Ascending aorta (tissue), 2 donors: ENCODE data around the gene DGKD. TPM values are rescaled to one million over a fixed set of nuclear protein-coding genes. Genes with fewer than 3 reads are reported as not detected.

Experiments
- DNase-seq, 2 donors: peaks; one replicate each; pipeline ENCODE4 v3.0.0-alpha.2; 2019; ENCODE audit warnings: low spot score in 2 of 2
- H3K27ac ChIP-seq, 2 donors: fragments of 200-600 bp; sonication (generic); one replicate each; pipeline ENCODE4 v1.5.1; 2016 to 2017; ENCODE audit warnings: mild to moderate bottlenecking in 1 of 2
- H3K27me3 ChIP-seq: fragments of 200-600 bp; sonication (generic); one replicate; pipeline ENCODE4 v1.5.1; 2017
- H3K36me3 ChIP-seq, 2 donors: fragments of 200-600 bp; sonication (generic); one replicate each; pipeline ENCODE4 v1.5.1; 2016
- H3K4me1 ChIP-seq, 2 donors: fragments of 200-600 bp; sonication (generic); one replicate each; pipeline ENCODE4 v1.5.1; 2016 to 2017; ENCODE audit warnings: mild to moderate bottlenecking in 1 of 2
- H3K4me3 ChIP-seq, 2 donors: fragments of 200-600 bp; sonication (generic); one replicate each; pipeline ENCODE4 v1.5.1; 2016 to 2017; ENCODE audit warnings: mild to moderate bottlenecking in 1 of 2
- H3K9me3 ChIP-seq, 2 donors: fragments of 200-600 bp; sonication (generic); one replicate each; pipeline ENCODE4 v1.5.1; 2016
- CTCF ChIP-seq, 3 experiments: fragments of 200-600 bp in 2 of 3; fragments of 450-650 bp in 1 of 3; sonication (generic) in 2 of 3; IDR thresholded peaks; one replicate each; pipeline ENCODE4 v1.5.1; 2016 to 2019; ENCODE audit warnings: antibody characterized with exemption in 3 of 3, mild to moderate bottlenecking in 1 of 3, moderate library complexity in 1 of 3
- intact Hi-C: fragments of 100-400 bp; cut with DNase I; formaldehyde crosslinking; loops from one replicate; pipeline ENCODE4 v1.15.1; 2023
- total RNA-seq: library from RNA; depleted of rRNA; stranded (reverse); fragments of >200 nt; gene quantifications from one replicate; pipeline ENCODE4 v1.1.0, GENCODE V29; 2016

The DGKD gene
- total RNA-seq, 1 donor from 2014 or later, result 28.3 TPM

GRCh38 chr2:233442028-233442310 is 87.7 kb downstream of the DGKD start:
- H3K4me1 ChIP-seq, result no peaks in the 10 kb centered on the region
- DNase-seq, result no peak
- H3K36me3 ChIP-seq, result peaks cover 47 to 84% of the 10 kb centered on the region in 2 donors
- TF ChIP-seq CTCF (IDR thresholded peaks at IDR 0.05), result no peak
- H3K9me3 ChIP-seq, result no peaks in the 10 kb centered on the region
- intact Hi-C loops, result loop anchor here (5.0 to 10.0 kb wide), 3 partner anchors 45 to 157 kb away; no protein-coding TSS in a partner anchor
- no peak overlapping the region for H3K4me3 ChIP-seq
- H3K27me3 ChIP-seq, result no peaks in the 10 kb centered on the region
- H3K27ac ChIP-seq, result no peak overlapping the region

GRCh38 chr2:233443511-233444183 is 89.4 kb downstream of the DGKD start:
- TF ChIP-seq CTCF (IDR thresholded peaks at IDR 0.05), result peak; percentile 75 to 83 (median 81)
- Histone ChIP-seq H3K4me1 (no peaks in the 10 kb centered on the region), H3K27me3 (no peaks in the 10 kb centered on the region), H3K9me3 (no peaks in the 10 kb centered on the region), H3K4me3 (no peak overlapping the region), H3K36me3 (peaks cover 45 to 84% of the 10 kb centered on the region in 2 donors), H3K27ac (no peak overlapping the region)
- intact Hi-C loops, result loop anchor here (1.0 to 10.0 kb wide), 5 partner anchors 39 to 159 kb away; partner anchors contain the start of gene DGKD
- DNase-seq, result peak in 1 of 2 donors; percentile 86

GRCh38 chr2:233444501-233444900 is 90.2 kb downstream of the DGKD start:
- Histone ChIP-seq H3K27me3 (no peaks in the 10 kb centered on the region), H3K4me1 (no peaks in the 10 kb centered on the region), H3K4me3 (no peak overlapping the region), H3K27ac (no peak overlapping the region), H3K9me3 (no peaks in the 10 kb centered on the region), H3K36me3 (peaks cover 44 to 84% of the 10 kb centered on the region in 2 donors)
- no peak for TF ChIP-seq CTCF (IDR thresholded peaks at IDR 0.05)
- no peak for DNase-seq
- intact Hi-C loops, result loop anchor here (5.0 to 10.0 kb wide), 3 partner anchors 43 to 160 kb away; no protein-coding TSS in a partner anchor

- no peak for DNase-seq
These were observed 91.0 kb downstream of the DGKD start for GRCh38 chr2:233445152-233445830.

GRCh38 chr2:233446121-233446520 is 91.8 kb downstream of the DGKD start:
- H3K9me3 ChIP-seq, result no peaks in the 10 kb centered on the region
- TF ChIP-seq CTCF (IDR thresholded peaks at IDR 0.05), result no peak
- H3K4me1 ChIP-seq, result no peaks in the 10 kb centered on the region
- peak in 1 of 2 donors; percentile 37 for DNase-seq
- intact Hi-C loops, result loop anchor here (5.0 to 10.0 kb wide), 2 partner anchors 161 to 266 kb away; partner anchors contain the start of gene UGT1A5
- H3K27me3 ChIP-seq, result no peaks in the 10 kb centered on the region
- H3K4me3 ChIP-seq, result no peak overlapping the region
- H3K36me3 ChIP-seq, result peaks cover 58 to 88% of the 10 kb centered on the region in 2 donors
- no peak overlapping the region for H3K27ac ChIP-seq

More at GRCh38 chr2:233445152-233445830, 91.0 kb downstream of the DGKD start:
- no peak overlapping the region for H3K27ac ChIP-seq
- no peaks in the 10 kb centered on the region for H3K27me3 ChIP-seq
- no peak overlapping the region for H3K4me3 ChIP-seq
- no peak for TF ChIP-seq CTCF (IDR thresholded peaks at IDR 0.05)
- no peaks in the 10 kb centered on the region for H3K4me1 ChIP-seq
- H3K36me3 ChIP-seq, result peaks cover 51 to 84% of the 10 kb centered on the region in 2 donors
- intact Hi-C loops, result loop anchor here (5.0 to 10.0 kb wide), 2 partner anchors 160 to 267 kb away; partner anchors contain the start of gene UGT1A5
- no peaks in the 10 kb centered on the region for H3K9me3 ChIP-seq
